Measurements from ENCODE around the gene FMN1. TPM values are rescaled to one million over a fixed set of nuclear protein-coding genes. Genes with fewer than 3 reads are reported as not detected.

Gene FMN1
- total RNA-seq, 4 donors from 2014 or later = 2.6 to 6.6 (median 4.2) TPM

DNA sequence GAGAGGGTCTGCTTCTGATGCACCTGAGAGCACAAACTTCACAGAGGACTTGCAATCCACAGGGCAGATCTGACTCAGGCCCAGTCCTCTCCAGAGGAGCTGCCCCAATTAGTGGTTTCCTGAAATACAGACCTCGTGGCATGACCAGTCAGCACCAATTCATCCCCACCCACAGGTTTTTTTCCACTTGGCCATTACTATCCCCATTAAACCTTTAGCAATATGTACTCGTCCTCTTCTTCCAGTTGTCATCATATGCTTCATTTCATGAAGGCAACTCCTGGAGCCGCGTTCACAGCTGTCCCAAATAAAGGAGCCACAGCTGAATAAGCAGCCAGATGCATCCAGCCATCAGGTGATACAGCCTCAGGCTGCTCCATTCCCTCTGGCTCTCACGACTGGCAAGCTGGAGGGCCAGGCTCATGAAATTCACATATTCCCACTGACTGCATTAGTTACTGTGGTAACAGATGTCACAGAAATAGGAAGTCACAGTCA, 163.1 kb downstream of the FMN1 start:
- in situ Hi-C loops (cut with MboI; ENCODE audit: low sequenced_read_pairs in 4 of 4) = no loop called here
- intact Hi-C loops (cut with DNase I; ENCODE audit: low total_unique reads) = no loop called here
- no peaks in the 10 kb centered on the region for H3K36me3 ChIP-seq
- peaks cover 12 to 32% of the 10 kb centered on the region in 2 donors for H3K4me1 ChIP-seq
- ATAC-seq (peak; percentile 25 to 49), DNase-seq (peak in 1 of 2 donors; percentile 14)
- TF ChIP-seq, protein P1, sequence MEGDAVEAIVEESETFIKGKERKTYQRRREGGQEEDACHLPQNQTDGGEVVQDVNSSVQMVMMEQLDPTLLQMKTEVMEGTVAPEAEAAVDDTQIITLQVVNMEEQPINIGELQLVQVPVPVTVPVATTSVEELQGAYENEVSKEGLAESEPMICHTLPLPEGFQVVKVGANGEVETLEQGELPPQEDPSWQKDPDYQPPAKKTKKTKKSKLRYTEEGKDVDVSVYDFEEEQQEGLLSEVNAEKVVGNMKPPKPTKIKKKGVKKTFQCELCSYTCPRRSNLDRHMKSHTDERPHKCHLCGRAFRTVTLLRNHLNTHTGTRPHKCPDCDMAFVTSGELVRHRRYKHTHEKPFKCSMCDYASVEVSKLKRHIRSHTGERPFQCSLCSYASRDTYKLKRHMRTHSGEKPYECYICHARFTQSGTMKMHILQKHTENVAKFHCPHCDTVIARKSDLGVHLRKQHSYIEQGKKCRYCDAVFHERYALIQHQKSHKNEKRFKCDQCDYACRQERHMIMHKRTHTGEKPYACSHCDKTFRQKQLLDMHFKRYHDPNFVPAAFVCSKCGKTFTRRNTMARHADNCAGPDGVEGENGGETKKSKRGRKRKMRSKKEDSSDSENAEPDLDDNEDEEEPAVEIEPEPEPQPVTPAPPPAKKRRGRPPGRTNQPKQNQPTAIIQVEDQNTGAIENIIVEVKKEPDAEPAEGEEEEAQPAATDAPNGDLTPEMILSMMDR (IDR thresholded peaks at IDR 0.05 in 4 of 5, conservative IDR thresholded peaks at IDR 0.05 in 1 of 5) = no peak
- no peak for TF ChIP-seq POLR2A (IDR thresholded peaks at IDR 0.05)
- no peak overlapping the region for H3K4me3 ChIP-seq
- no peaks in the 10 kb centered on the region for H3K9me3 ChIP-seq
- no peak overlapping the region for H3K27ac ChIP-seq
- no peaks in the 10 kb centered on the region for H3K27me3 ChIP-seq

DNA sequence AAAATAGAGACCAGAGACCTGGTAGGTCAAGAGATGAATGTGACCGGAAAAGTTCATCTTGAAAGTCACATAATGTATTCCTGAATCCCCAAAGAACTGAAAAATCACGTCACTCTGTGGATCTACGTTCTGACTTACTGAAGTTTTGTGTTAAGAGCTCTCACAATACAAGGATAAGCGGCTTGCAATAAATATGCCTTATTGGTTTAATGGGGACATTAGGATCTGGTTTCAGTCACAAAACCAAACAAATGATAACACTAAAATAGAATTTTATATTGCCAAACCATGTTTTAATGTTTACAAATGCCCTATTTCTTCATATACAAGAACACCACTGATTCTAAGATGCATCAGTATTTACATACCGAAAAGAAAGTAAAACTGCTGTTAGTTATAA, 164.2 kb downstream of the FMN1 start:
- Histone ChIP-seq H3K36me3 (no peaks in the 10 kb centered on the region), H3K4me3 (no peak overlapping the region), H3K9me3 (no peaks in the 10 kb centered on the region), H3K27ac (no peak overlapping the region), H3K27me3 (no peaks in the 10 kb centered on the region), H3K4me1 (peaks cover 12 to 38% of the 10 kb centered on the region in 2 donors)
- intact Hi-C loops (cut with DNase I; ENCODE audit: low total_unique reads) = no loop called here
- DNase-seq = no peak
- in situ Hi-C loops (cut with MboI; ENCODE audit: low sequenced_read_pairs in 4 of 4) = no loop called here
- TF ChIP-seq, protein P1 (IDR thresholded peaks at IDR 0.05 in 4 of 5, conservative IDR thresholded peaks at IDR 0.05 in 1 of 5) = no peak
- no peak for TF ChIP-seq POLR2A (IDR thresholded peaks at IDR 0.05)
- ATAC-seq = no peak

DNA sequence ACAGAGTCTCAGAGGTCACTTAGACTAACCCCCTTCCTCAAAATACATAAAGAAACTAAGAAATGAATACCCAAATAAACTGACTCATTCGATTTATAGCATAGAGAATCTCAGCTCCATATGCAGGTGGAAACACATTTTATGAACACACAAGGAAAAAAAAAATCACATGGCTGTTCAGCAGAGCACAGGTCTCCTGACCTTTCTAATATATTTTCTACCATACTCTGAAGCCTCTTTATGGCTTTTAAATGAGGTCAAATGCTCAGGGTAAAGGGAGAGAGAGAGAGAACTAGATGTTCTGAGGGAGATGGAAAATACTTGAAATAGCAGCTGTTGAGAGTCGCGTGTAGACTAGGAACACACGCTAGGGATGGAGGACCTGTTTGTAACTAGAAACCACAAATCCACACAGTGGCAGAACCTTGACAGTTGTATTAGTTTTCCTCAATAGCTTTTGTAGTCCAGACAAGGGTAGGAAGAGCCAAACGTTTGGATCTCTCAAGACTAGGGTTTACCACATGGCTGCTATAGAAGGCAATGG, 165.3 kb downstream of the FMN1 start:
- Histone ChIP-seq H3K36me3 (no peaks in the 10 kb centered on the region), H3K27ac (peak overlapping the region in 1 of 4 donors; percentile 67), H3K4me1 (peaks cover 12 to 38% of the 10 kb centered on the region in 2 donors), H3K27me3 (no peaks in the 10 kb centered on the region), H3K4me3 (no peak overlapping the region), H3K9me3 (no peaks in the 10 kb centered on the region)
- TF ChIP-seq, protein P1 (IDR thresholded peaks at IDR 0.05 in 4 of 5, conservative IDR thresholded peaks at IDR 0.05 in 1 of 5) = no peak
- TF ChIP-seq POLR2A (IDR thresholded peaks at IDR 0.05) = no peak
- DNase-seq = peak in 1 of 2 donors; percentile 25
- in situ Hi-C loops (cut with MboI; ENCODE audit: low sequenced_read_pairs in 4 of 4) = loop anchor here in 2 of 4 donors (5.0 to 10.0 kb wide), 2 partner anchors 103 to 106 kb away; no protein-coding TSS in a partner anchor
- intact Hi-C loops (cut with DNase I; ENCODE audit: low total_unique reads) = no loop called here
- peak; percentile 49 to 91 for ATAC-seq

DNA sequence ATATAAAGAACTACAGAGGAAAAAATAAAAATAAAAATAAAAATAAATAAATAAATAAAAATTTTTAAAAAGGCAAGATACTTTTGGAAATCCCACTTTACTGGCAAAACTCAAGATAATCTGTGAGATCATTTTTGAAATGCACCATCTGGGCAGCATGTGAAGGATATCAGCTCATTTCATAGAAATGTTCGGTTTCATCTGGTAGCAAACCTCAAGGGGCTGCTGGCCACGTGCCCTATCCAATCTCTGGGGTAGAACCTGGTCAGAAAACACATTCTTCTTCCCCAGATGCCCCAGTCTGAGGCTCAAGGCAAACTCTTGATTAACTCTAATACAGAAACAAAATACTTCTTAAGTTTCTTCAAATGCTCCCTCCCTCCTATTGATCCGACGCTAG, 166.0 kb downstream of the FMN1 start:
- DNase-seq (no peak), ATAC-seq (no peak)
- intact Hi-C loops (cut with DNase I; ENCODE audit: low total_unique reads) (no loop called here), in situ Hi-C loops (cut with MboI; ENCODE audit: low sequenced_read_pairs in 4 of 4) (loop anchor here in 2 of 4 donors (5.0 to 10.0 kb wide), 2 partner anchors 104 to 106 kb away; no protein-coding TSS in a partner anchor)
- Histone ChIP-seq H3K4me1 (peaks cover 12 to 38% of the 10 kb centered on the region in 2 donors), H3K36me3 (no peaks in the 10 kb centered on the region), H3K27ac (peak overlapping the region in 1 of 4 donors; percentile 67), H3K27me3 (no peaks in the 10 kb centered on the region), H3K9me3 (no peaks in the 10 kb centered on the region), H3K4me3 (no peak overlapping the region)
- TF ChIP-seq POLR2A (IDR thresholded peaks at IDR 0.05) = no peak
- TF ChIP-seq, protein P1 (IDR thresholded peaks at IDR 0.05 in 4 of 5, conservative IDR thresholded peaks at IDR 0.05 in 1 of 5) = no peak

Data from gastrocnemius medialis (tissue), 4 donors.